HG03135 (cell line): ENCODE results near the gene TMEM89.

Experiments
- ATAC-seq: cut with Tn5 transposase; IDR thresholded peaks from one replicate; pipeline ENCODE4 v1.9.1; 2021; ENCODE audit warnings: mild to moderate bottlenecking, moderate library complexity; ENCODE audit not compliant: unreplicated experiment

TMEM89 gene

DNA sequence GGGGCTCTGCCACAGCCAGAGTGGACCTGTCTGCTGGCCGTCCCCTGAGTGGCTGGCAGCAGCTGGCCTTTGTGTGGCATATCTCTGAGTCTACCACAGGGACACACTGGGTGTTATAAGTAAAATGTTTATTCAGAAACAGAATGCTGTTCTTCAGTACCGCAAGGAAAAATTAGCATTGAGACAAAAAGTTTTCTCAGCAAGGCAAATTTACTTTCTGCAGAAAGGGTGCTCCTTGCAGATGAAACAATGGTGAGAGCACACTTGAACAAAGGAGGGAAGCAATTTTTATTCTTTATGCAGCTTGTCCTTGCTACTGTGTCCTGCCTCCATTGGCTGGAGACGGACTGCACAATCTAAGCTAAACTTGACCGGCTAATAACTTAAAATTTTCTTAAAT is 4.0 kb downstream of the TMEM89 start:
- ATAC-seq, result no peak

DNA sequence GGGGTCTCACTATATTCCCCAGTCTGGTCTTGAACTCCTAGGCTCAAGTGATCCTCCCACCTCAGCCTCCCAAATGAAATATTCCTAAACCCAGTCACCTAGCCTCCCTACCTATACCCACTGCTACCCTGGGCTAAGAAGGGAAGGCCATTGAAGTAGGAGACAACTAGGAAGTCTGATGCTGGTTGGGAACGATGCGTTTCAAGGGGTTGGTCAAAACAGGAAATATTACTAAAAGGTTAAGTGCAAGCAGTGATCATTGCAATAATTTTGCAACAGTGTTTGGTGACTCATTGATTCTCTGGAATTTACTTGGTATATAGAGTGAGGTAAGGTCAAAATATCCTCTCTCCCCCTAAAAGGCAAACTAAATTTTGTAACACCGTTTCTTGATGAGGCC is 7.5 kb downstream of the TMEM89 start:
- ATAC-seq, result no peak

DNA sequence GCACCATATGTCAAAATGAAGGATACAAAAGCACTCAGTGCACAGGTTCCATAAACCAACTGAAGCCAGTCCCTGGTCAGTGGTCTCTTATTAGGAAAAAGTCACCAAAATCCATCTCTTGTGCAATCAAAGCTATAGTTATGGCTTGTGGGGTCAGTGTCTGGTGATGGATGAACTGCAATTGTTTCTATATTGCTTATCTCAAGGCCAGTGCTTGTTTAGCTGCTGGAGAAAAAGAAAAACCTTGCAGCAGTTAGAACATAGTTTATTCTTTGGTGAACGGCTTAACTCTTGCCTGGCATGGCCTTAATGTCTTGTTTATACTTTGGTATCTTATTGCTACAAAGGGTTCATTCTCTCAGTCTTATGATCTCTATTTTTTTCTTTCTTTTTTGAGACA is 9.3 kb downstream of the TMEM89 start:
- ATAC-seq, result no peak

DNA sequence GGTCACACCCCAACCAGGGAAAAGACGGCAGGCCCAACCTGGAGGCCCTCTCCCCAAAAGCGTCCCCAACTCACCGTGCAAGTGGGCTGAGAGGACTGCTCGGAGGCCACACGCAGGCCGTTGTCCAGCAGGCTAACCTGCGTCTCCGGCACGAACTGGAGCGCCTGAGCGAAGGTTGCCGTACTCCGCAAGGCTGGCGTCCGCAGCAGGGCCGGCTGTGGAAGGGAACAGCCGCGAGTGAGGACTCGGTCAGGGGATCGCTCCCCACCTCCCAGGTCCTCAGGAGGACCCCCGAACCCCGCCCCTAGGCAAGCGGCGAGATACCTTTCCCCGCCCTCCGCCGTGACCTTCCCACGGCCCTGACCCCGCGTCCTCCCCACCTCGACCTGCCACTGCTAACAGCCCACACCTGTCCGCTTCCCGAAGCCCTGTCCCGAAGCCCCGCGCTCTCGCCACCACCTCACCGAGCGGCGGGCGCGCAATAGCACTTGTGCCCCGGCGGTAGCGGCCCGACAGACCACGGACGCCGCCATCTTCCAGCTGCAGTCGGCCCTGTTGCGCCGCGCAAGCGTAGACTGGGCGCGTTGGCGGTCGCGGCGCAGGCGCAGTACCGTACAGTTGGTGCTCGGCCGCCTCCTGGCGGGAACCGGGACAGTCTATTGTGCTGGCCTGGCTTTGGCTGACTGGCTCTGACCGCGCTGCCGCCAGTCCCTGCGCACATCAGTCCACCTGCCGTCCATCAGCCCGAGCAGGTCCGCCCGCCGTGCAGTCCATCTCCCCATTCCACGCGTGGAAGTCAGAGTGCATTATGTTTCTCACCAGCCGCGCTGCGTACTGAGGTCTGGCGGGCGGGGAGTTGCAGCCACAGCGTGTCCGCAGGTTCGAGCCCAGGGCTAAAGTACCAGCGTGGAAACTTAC is 12.2 kb downstream of the TMEM89 start, which contains the start of gene UQCRC1:
Gene UQCRC1 (minus strand): TSS at position 559 of the 918 bp plus-strand sequence. CDS start 26 bp downstream, at position 533.
- peak; percentile 97 for ATAC-seq

DNA sequence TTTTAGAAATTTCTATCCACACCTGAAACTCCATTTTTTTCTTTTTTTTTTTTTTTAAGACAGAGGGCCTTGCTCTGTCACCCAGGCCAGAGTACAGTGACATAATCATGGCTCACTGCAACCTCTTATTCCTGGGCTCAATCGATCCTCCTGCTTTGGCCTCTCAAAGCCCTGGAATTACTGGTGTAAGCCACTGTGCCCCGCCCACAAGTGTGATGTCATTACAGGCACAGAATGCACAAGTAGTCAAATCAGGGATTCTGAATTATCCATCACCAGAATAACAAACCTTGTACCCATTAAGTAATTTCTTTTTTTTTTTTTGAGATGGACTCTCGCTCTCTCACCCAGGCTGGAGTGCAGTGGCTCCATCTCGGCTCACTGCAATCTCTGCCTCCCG is 14.1 kb downstream of the TMEM89 start:
- no peak for ATAC-seq

DNA sequence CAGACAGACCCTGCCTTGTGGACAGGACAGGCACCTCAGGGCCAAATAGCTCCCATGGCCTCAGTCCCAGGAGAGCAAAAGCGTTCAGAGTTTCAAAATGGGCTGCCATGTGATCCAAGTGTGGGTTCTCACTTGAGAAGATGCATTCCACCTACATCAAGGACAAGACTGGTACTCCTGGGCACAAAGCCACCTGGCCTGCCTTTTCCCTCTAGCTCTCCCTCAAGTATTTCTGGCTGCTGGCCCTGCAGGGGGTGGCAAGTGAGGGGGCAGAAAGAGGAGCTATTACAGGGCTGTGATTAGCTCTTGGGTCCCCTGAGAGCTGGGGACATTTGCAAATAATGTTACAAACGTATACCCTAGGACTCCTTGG is 20.0 kb downstream of the TMEM89 start:
- no peak for ATAC-seq

DNA sequence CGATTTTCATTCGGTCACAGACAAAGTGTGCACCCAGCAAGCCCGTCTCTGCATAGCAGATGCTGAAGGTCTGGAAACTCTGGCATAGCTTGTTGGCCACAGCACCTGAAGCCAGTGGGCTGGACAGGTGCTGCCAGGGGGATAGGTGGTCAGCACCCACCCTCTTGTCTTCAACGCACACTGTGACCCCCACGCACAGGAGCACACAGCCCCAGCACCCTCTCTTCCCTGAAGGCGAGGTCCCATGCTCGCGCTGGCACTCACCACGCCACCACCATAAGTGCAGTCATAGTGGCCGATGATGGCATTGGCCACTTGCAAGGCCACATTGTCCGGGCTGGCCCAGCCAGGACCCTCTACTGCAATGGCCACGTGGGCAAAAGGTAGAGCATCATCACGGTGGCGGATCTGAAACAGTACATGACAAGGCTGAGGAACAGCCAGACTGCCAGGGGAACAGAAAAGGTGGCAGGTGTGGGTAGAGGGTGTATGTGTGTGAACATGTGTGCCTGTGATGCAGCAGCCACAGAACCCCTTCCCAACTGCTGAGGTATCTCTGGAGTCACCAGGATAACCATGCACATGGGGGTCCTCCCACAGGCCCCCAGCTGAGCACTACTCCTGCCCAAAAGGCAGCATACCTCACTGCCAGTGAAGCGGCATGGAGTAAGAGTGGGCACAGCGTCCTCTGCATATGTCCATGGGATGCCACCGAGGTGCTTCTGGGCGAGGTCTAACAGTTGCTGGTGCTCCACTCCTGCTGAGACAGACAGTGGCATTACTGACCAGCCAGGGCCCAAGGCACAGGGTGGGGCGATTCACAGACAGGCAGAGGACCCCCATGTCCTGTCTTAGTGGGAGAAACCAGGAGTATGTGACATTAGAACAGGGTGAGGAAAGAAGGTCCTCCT is 20.6 kb downstream of the TMEM89 start:
- ATAC-seq, result no peak

DNA sequence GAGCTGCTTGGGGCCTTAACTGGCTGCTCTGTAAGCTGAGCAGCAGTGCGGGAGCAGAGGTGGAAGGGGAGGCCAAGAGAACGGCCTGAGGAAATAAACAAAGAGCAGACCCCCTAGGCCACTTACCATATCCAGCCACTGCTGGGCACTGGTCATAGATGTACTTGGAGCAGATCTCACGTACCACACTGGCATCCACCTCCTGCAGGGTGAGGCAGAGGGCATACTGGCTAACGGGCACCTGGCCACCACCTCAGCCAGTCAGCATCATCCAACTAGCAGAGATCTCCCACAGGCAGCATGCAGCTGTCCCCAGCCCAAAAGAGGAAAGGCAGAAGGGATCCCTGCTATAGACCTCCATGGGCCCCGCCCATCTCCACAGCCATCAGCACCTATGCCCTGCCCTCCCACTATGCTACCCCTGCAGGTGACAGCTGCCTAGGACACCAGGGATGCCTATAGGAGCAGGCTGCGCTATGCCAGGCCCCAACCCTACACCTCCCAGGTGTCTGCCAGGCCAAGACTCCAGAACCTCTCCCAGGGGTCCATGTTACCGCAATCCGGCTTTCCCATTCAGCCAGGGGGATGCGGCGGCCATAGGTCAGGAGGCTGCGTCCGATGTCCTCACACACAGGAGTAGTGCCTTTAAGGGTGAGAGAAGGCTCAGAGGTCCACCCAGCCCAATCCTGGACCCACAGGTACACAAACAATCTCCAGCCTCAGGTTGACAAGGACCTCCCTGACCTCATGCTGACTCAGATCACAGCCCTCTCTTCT is 21.9 kb downstream of the TMEM89 start:
- no peak for ATAC-seq

DNA sequence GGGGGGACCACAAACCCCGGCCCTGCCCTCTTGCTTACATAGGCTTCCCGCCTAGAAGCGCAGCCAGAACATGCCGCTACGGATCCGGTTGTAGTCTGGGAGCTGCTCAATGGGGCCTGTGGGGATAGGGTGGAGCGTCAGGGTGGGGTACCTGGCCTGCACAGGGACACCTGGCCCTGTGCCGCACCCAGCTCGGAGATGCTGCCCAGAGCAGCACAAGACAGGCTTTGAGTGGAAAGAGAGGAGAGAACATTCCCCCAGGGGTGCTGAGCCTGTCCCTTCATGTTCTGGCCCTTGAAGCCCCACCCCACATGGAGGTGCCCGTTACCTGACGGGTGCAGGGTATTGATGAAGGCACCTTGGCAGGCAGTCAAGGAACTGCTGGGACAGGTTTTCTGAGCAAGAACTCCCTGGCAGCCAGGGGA is 22.5 kb downstream of the TMEM89 start:
- no peak for ATAC-seq

DNA sequence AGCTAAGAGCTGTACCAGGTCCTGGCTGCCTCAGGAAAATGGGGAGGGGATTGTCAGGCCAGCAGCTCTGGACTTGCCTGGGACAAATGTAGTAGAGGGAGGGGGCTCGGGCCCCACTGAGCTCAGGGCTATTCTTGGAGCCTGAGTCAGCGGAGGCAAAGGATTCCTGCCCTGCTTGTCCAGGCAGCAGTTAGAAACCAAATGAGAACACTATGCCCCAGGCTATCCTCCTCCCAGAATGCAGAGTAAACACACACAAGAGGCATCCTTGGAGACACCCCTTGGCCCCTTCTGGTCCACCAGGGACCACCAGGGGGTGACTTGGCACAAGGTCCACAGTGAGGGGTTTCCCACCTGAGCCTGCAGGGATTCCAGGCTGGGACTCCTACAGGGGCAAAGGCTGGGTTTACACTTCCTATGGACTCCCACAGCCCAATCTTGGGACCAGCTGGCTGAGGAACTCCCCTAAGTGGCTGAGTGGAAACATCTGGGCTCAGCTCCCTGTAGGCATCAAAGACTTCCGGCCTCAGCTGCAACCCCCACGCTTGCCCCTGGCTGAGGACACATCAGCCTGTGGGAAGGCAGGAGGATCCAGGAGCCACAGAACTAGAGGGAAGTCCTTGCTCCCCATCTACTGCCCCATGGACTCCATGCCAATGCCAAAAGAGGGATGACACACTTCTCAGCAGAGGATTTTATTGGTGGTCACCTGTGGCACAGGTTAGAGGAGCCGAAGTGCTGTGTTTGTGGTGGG is 23.1 kb downstream of the TMEM89 start:
- ATAC-seq, result no peak

DNA sequence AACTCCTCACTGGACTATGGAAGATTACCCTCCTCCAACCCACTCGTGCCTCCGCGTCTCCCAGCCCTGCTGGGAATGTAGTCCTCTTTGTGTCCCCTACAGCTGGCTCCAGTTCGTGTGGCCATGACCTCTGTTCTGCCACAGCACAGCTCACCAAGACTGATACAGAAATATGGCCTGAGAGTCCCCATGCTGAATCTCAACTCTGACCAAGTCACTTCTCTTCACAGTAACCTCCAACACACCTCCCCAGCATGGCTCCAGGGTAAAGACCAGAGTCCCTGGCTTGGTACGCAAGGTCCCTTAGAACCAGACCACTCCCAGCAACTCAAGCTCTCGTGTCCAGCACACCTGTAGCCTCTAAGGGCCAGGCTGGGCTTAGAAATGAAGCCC is 24.2 kb downstream of the TMEM89 start:
- no peak for ATAC-seq

DNA sequence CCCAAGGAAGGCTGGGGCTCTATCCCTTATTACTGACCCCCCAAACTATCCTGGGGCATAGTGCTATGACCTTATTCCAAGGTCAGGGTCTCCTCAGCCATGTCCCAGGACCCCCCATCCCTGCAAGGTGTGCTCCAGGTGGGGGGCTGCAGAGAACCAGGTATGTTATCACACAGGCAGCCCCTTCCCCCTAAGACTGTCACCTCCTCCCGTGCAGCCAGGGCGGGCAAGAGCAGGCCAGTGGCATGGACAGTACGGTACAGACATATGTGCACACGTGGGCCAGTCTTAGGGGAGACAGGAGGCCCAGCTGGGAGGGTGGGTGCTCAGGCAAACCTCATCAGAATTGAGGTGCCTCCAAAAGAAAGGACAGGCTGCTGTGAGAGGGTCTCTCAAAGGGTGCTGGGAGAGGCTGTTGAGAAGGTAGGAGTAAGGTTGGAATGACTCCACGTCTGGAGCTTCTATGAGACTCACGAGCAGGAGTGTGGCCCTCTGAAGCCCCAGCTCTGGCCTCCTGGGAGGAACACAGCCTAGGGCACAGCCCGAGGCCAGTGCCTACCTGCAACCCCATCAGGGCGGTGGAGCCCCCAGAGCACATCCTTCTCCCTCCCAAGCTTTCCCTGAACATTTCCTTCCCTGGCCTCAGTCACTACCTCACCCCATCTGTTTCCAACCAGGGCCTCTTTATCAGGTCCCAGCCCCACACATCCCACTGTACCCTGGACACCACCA is 24.7 kb downstream of the TMEM89 start:
- ATAC-seq, result no peak

DNA sequence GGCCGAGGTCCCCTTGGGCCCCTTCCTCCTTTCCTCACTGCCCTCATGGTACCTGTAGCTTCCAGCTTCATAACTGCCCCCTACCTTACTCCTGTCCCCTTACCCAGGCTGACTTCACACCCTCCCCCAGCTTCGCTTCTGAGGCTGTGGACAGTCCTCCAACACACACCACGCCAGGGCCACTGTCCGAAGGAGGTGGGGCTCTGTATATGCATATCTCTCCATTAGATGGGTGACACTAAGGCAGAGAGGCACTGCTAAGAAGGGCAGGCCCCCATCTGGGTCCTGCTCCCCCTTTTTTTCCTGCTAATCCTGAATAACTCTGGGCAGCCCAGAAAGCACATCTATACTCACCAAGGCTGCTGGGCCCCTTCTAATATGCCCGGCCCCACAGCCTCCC is 25.4 kb downstream of the TMEM89 start:
- no peak for ATAC-seq

DNA sequence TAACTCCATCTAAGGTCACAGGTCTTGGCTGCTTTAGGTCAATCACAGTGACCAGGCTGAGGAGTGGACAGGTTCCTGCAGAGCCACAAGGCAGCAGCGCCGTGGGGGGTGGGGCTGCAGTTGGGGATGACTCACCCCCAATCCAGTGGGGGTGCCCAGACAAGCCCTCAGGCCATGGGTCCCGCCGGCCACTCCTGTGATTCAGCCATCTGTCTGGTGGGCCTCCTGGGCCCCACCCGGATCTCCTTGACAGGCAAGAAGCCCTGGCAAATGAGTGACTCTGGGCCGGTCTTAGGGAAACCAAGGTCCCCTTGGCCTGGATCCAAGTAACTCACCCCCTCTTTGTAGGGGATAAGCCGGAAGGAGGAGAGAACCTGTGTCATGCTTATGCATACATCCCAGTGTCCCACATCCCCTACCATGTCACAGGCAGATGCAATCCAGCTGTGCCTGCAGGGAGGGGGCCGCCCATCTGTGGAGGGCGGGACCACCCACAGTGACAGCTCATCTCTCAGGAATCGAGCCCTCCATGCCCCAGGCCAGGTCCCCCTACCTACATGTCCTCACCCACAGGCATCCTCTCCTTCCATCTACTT is 25.9 kb downstream of the TMEM89 start:
- ATAC-seq, result no peak

DNA sequence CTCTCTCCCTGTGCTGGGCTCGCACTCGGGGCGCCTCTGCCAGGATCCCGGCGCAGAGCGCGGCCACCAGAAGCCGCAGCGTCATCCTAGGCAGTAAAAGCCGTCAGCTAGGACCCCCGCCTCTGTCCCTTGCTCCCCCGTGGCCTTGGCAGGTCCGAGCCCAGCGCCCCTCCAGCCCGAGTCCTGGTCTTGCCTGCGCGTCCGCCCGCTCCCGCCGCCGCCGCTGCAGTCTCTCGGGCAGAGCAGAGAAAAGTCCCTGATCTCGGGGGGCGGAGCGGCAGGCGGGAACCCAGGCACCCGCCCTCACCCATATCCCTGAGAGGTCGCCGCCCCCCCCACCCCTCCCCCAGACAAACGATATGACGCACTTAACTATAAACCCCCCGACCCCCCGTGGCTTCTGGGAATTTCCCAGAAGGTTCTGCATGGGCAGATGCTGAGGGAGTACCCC is 26.5 kb downstream of the TMEM89 start, which contains the start of gene COL7A1:
Gene COL7A1 (minus strand): TSS at position 255 of the 451 bp plus-strand sequence. CDS start 170 bp downstream, at position 85.
- no peak for ATAC-seq

DNA sequence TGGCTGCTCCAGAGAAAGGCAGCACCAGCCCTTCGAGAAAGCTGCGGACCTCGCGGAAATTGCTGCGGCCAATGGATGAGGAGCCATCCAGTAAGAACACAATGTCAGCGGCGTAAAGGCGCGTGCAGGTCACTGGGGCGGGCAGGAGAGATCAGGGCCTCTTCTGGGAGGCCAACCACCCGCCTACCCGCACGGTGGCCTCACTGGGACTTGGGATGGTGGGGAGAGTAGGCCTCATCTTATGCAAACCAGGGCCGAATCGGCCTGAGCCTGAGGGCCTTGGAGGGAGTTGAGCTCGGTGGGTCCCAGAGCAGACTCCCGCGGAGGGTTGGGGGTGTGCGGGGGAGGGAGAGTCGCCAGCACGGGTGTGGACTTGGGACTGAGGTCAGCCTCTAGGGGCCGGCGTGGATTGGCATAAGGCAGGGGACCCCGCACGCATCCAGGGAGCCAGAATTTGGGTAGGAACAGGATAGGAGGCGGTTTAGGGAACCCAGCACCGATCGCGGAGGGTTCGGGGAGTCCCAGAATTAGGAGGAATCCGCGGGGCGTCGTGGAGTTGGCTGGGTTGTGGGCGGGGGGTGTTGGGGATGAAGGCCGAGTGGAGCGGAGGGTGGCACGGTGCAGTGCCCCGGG is 27.0 kb downstream of the TMEM89 start:
- no peak for ATAC-seq

DNA sequence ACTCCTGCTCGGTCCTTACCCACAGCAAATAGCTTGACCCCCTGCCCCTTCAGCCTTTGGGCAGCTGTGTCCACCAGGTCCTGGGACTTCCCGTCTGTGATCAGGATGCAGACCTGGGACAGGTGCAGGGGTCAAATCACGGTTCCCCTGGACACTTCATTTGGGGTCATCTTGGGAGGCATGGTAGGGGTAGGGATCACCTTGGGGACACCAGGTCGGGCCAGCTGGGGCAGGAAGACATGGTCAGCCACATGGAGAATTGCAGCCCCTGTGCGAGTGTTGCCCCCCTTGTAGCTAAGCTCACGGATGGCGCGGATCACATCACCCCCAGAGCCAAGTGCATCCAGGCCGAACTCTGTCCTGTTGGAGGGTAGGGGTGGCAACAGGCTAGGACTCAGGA is 28.2 kb downstream of the TMEM89 start:
- no peak for ATAC-seq

DNA sequence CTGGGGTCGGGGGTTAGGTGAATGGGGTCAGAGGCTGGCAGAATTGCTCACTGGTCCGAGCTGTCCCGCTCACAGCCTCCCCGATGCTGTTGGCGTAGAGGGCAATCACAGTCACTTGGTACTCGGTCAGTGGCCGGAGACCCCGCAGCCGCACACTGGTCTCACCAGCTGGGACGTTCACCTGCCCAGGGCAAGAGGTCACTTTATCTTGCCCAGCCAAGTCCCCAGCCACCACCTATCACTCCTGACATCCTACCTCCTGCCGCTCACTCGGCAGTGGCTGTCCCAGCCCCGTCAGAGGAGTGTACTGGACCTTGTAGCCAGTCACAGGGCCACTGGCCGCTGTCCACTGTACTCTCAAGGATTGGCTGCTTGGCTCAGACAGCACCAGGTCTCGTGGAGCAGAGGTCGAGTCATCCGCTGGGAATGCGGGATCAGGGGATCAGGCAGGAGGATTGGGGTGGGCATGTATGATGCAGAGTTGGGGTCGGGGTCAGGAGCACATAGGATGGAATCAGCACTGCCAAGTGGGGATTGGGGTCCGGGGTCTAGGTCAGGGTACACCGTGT is 29.0 kb downstream of the TMEM89 start:
- no peak for ATAC-seq
